HepG2 (cell line): ENCODE data around the gene TSEN54. TPM values are rescaled to one million over a fixed set of nuclear protein-coding genes. Genes with fewer than 3 reads are reported as not detected.

Experiments
- ATAC-seq: fragments of 200-7000 bp; cut with Tn5 transposase; 3 replicates; pipeline ENCODE4 v1.9.1; 2020; ENCODE audit warnings: mild to moderate bottlenecking, moderate library complexity
- BruUV-seq: library from RNA; stranded (reverse); fragments of 400-500 nt; replicated peaks from 2 replicates; lab custom pipeline; 2021; lab: Mats Ljungman, UMichigan
- CTCF ChIA-PET: fragments of 300-600 bp; formaldehyde crosslinking; extraction: SDS; loops from one replicate; lab custom pipeline; 2021; ENCODE audit warnings: low total read pairs, inconsistent platforms, low intra/inter-chr PET ratio; lab: Yijun Ruan, JAX
- POLR2A ChIA-PET: fragments of 350-600 bp; sonication (Branson Sonifier 250); formaldehyde crosslinking; loops from one replicate; lab custom pipeline; 2020; ENCODE audit warnings: antibody characterized with exemption, inconsistent platforms; lab: Yijun Ruan, JAX
- DNase-seq: peaks from one replicate; pipeline ENCODE4 v3.0.0-alpha.2; 2015; ENCODE audit warnings: low spot score
- FAIRE-seq: peaks from 3 replicates; lab custom pipeline; 2011; peaks lifted over from hg19 to GRCh38; lab: Jason Lieb, UNC
- H2AFZ ChIP-seq: one replicate; pipeline ENCODE4 v1.6.1; 2011; ENCODE audit warnings: low read length, inconsistent platforms
- H3K27ac ChIP-seq: fragments of 300-600 bp; 3 replicates; pipeline ENCODE4 v1.8.0; 2011; ENCODE audit warnings: mixed run types, mild to moderate bottlenecking, mixed read lengths, low read length, inconsistent platforms; ENCODE audit not compliant: insufficient read depth; ENCODE audit errors: extremely low read length
- H3K27me3 ChIP-seq, 2 experiments: fragments of 200-600 bp in 1 of 2; 2 replicates in 1 of 2; 3 replicates in 1 of 2; pipeline versions ENCODE4 v1.6.0 to v1.8.0; 2011; ENCODE audit warnings: low read length in 2 of 2, mild to moderate bottlenecking in 2 of 2, moderate library complexity in 2 of 2, inconsistent platforms in 1 of 2; ENCODE audit not compliant: insufficient read depth in 2 of 2, control insufficient read depth in 1 of 2
- H3K36me3 ChIP-seq, 2 experiments: fragments of 200-600 bp in 1 of 2; replicated peaks in 1 of 2; 2 replicates in 1 of 2; 3 replicates in 1 of 2; pipeline versions ENCODE4 v1.5.1 to v1.8.0; 2011; ENCODE audit warnings: low read length in 2 of 2, inconsistent platforms in 1 of 2; ENCODE audit not compliant: insufficient read depth in 2 of 2, control insufficient read depth in 1 of 2
- H3K4me1 ChIP-seq: 2 replicates; pipeline ENCODE4 v1.5.1; 2012; ENCODE audit warnings: low read length, inconsistent platforms; ENCODE audit not compliant: insufficient read depth
- H3K4me2 ChIP-seq: 2 replicates; pipeline ENCODE4 v1.6.0; 2011; ENCODE audit warnings: low read depth, low read length, inconsistent platforms
- H3K4me3 ChIP-seq, 3 experiments: fragments of 200-600 bp in 1 of 3; sonication (generic), shearing (Covaris generic) in 1 of 3; replicated peaks in 1 of 3; 2 replicates each; pipeline ENCODE4 v1.5.1; 2011 to 2016; ENCODE audit warnings: low read length in 3 of 3, inconsistent platforms in 2 of 3, low read depth in 2 of 3, mild to moderate bottlenecking in 2 of 3, control low read depth in 1 of 3, mixed read lengths in 1 of 3; ENCODE audit not compliant: insufficient read depth in 1 of 3
- H3K79me2 ChIP-seq: one replicate; pipeline ENCODE4 v1.6.1; 2011; ENCODE audit warnings: low read length, inconsistent platforms; ENCODE audit not compliant: insufficient read depth
- H3K9ac ChIP-seq: 2 replicates; pipeline ENCODE4 v1.6.0; 2011; ENCODE audit warnings: mild to moderate bottlenecking, low read depth, low read length, inconsistent platforms; ENCODE audit not compliant: insufficient read depth
- H3K9me3 ChIP-seq: 2 replicates; pipeline ENCODE4 v1.5.1; 2012; ENCODE audit warnings: mild to moderate bottlenecking, low read length
- H4K20me1 ChIP-seq: 2 replicates; pipeline ENCODE4 v1.6.0; 2011; ENCODE audit warnings: inconsistent platforms, mild to moderate bottlenecking, low read length, moderate library complexity; ENCODE audit not compliant: insufficient read depth
- ATF3 ChIP-seq: sonication (generic); formaldehyde crosslinking; IDR thresholded peaks from 2 replicates; pipeline ENCODE4 v1.4.0; 2020; ENCODE audit warnings: missing genetic modification reagents
- ATM ChIP-seq: fragments of 450-650 bp; IDR thresholded peaks from 2 replicates; pipeline ENCODE4 v1.7.1; 2017; ENCODE audit warnings: mild to moderate bottlenecking, borderline replicate concordance
- FOXC1 ChIP-seq: sonication (generic); formaldehyde crosslinking; IDR thresholded peaks from 2 replicates; pipeline ENCODE4 v1.8.0; 2022; ENCODE audit warnings: mild to moderate bottlenecking, missing genetic modification reagents, borderline replicate concordance
- HNF1B ChIP-seq: sonication (generic); formaldehyde crosslinking; IDR thresholded peaks from 2 replicates; pipeline ENCODE4 v1.5.1; 2020; ENCODE audit warnings: mild to moderate bottlenecking, moderate library complexity, missing genetic modification reagents
- NBN ChIP-seq: fragments of 450-650 bp; conservative IDR thresholded peaks from 2 replicates; pipeline ENCODE4 v1.6.1; 2017
- NRL ChIP-seq: sonication (generic); formaldehyde crosslinking; IDR thresholded peaks from 2 replicates; pipeline ENCODE4 v1.5.0; 2020; ENCODE audit warnings: missing genetic modification reagents, mild to moderate bottlenecking, moderate library complexity, borderline replicate concordance
- SP1 ChIP-seq, 2 experiments: fragments of 450-650 bp in 1 of 2; sonication (generic) in 1 of 2; formaldehyde crosslinking in 1 of 2; IDR thresholded peaks; 2 replicates each; pipeline versions ENCODE4 v1.4.0 to v1.6.1; 2016 to 2020; ENCODE audit warnings: missing genetic modification reagents in 1 of 2
- TERF1 ChIP-seq: sonication (generic); formaldehyde crosslinking; IDR thresholded peaks from 2 replicates; pipeline ENCODE4 v1.8.0; 2022; ENCODE audit warnings: mild to moderate bottlenecking, missing genetic modification reagents, moderate library complexity
- ZNF710 ChIP-seq: sonication (generic); formaldehyde crosslinking; IDR thresholded peaks from 2 replicates; pipeline ENCODE4 v1.5.0; 2020; ENCODE audit warnings: mild to moderate bottlenecking, missing genetic modification reagents, borderline replicate concordance
- ZSCAN22 ChIP-seq: sonication (generic); formaldehyde crosslinking; IDR thresholded peaks from 2 replicates; pipeline ENCODE4 v1.4.0; 2020; ENCODE audit warnings: mild to moderate bottlenecking, missing genetic modification reagents
- WGBS: methylation state at CpG from one replicate; pipeline ENCODE4 v1.1.6; 2017; ENCODE audit warnings: low lambda C conversion rate; 5-methylcytosine and 5-hydroxymethylcytosine counted together
- in situ Hi-C: cut with HindIII; loops from 2 replicates; pipeline ENCODE4 v1.10.0; 2017; ENCODE audit warnings: low pct_unique_long_range_greater_than_20kb; ENCODE audit not compliant: extremely low pct_ligation_motif_present
- intact Hi-C: fragments of 100-400 bp; cut with micrococcal nuclease; formaldehyde crosslinking; loops from one replicate; pipeline ENCODE4 v1.10.0; 2022; ENCODE audit not compliant: unreplicated experiment
- polyA plus RNA-seq, 8 experiments: library from polyadenylated mRNA; depleted of rRNA in 3 of 8; stranded (reverse) in 7 of 8; unstranded in 1 of 8; fragments of >200 nt; fragmentation: Illumina TruSeq in 4 of 8; extraction: Trizol in 4 of 8; gene quantifications; 2 replicates each; pipeline versions ENCODE4 v1.2.1 to v1.2.3, GENCODE V29; 2011 to 2016; ENCODE audit warnings: low read depth in 4 of 8, missing spikeins in 1 of 8, mixed read lengths in 1 of 8; ENCODE audit not compliant: insufficient read depth in 1 of 8
- total RNA-seq, 5 experiments: library from RNA; depleted of rRNA; stranded (reverse); fragments of >200 nt; fragmentation: Illumina TruSeq; extraction: Trizol; gene quantifications; 2 replicates each; pipeline ENCODE4 v1.2.3, GENCODE V29; 2016; ENCODE audit warnings: low read depth in 1 of 5
- TF ChIP-seq, protein P1 (sequence below): fragments of 450-650 bp; IDR thresholded peaks from 2 replicates; pipeline ENCODE4 v1.6.1; 2016

TSEN54 gene
- total and polyA plus RNA-seq, 2 of the 13 experiments (the other 11 are each of a cell fraction or from before 2014, with no cell fraction given): 62.9 to 63.3 TPM

DNA sequence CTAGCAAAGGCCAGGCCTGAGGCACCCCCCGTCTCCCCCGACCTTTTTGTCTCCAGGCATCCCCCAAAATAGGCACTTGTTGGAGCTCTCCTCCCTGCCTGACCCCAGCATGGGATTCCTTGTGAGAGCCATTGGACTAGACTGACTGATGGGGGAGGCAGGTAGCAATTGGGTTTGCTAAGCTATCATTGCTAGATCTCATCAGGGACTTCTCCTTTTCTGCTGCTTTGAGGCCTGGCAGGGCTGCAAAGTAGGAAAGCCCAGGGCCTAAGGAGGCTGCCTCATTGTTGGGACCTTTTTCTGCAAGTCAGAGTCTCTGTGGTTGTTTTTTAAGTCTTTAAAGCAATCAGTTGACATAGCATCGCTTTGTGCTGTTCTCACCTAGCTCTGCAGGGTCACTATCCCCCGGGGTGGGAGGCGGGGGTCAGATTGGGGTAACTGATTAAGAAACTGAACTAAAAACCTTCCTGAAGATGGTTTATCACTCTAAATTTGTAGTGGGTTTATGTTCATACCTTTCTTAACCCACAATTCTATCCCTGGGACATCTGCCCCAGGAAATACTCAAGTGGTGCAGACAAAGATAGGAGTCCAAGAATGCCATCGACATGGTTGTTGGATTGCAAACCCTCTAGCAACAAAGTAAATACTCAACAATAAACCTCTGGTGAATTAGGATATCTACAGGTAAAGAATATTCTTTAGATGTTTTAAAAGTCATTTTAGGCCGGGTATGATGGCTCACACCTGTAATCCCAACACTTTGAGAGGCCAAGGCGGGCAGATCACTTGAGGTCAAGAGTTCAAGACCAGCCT is 37.2 kb downstream of the TSEN54 start:
- peaks cover 94% of the 10 kb centered on the region for H3K4me1 ChIP-seq
- in situ Hi-C loops (no loop called here), intact Hi-C loops (loop anchor here (1.0 kb wide), 1 partner anchor 28 kb away; the partner anchor contains the start of gene LLGL2)
- peaks cover 3% of the 10 kb centered on the region for H3K79me2 ChIP-seq
- no peaks in the 10 kb centered on the region for H3K27me3 ChIP-seq
- peak overlapping the region; percentile 60 for H3K4me2 ChIP-seq
- 45% methylated on average over 8 of the region's 8 CpGs for WGBS
- CTCF ChIA-PET: no interaction called here
- FAIRE-seq (peak; percentile 8), ATAC-seq (no peak), DNase-seq (no peak)
- H3K27ac ChIP-seq: peak overlapping the region; percentile 57
- BruUV-seq: no TSS peak
- peak overlapping the region; percentile 27; the same call in 1 of the 2 replicates for H3K9ac ChIP-seq
- H4K20me1 ChIP-seq: no peaks in the 10 kb centered on the region
- H3K36me3 ChIP-seq: peaks cover 1 to 5% of the 10 kb centered on the region in 2 experiments; a peak in 2 of 5 replicates
- H3K4me3 ChIP-seq: peak overlapping the region in 1 of 3 experiments; percentile 49; a peak in 1 of 6 replicates
- POLR2A ChIA-PET: interaction anchor here (1.1 to 2.6 kb wide), 15 partner anchors 12 to 226 kb away, joined by 3 to 20 read pairs (median 5); partner anchors contain the start of genes LLGL2 and TSEN54
- H2AFZ ChIP-seq: no peak overlapping the region
- no peaks in the 10 kb centered on the region for H3K9me3 ChIP-seq
- 0 out of 2 replicates have a peak, but pooled peaks have one; percentile 16 for TF ChIP-seq ATF3 (CRISPR knock-in tag)
- TF ChIP-seq ZSCAN22: peak; percentile 100
- TF ChIP-seq ZNF710: peak; percentile 11; the same call in 1 of the 2 replicates
- no peak for TF ChIP-seq NRL (CRISPR knock-in tag)
- TF ChIP-seq SP1 (IDR thresholded peaks at IDR 0.05): no peak
- no peak for TF ChIP-seq SP1 (CRISPR knock-in tag; IDR thresholded peaks at IDR 0.05)
- no peak for TF ChIP-seq ATM
- 0 out of 2 replicates have a peak, but pooled peaks have one; percentile 9 for TF ChIP-seq HNF1B (CRISPR knock-in tag)
- no peak for TF ChIP-seq NBN
- TF ChIP-seq, protein P1, sequence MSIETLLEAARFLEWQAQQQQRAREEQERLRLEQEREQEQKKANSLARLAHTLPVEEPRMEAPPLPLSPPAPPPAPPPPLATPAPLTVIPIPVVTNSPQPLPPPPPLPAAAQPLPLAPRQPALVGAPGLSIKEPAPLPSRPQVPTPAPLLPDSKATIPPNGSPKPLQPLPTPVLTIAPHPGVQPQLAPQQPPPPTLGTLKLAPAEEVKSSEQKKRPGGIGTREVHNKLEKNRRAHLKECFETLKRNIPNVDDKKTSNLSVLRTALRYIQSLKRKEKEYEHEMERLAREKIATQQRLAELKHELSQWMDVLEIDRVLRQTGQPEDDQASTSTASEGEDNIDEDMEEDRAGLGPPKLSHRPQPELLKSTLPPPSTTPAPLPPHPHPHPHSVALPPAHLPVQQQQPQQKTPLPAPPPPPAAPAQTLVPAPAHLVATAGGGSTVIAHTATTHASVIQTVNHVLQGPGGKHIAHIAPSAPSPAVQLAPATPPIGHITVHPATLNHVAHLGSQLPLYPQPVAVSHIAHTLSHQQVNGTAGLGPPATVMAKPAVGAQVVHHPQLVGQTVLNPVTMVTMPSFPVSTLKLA: no peak
- no peak for TF ChIP-seq FOXC1 (CRISPR knock-in tag)
- TF ChIP-seq TERF1 (CRISPR knock-in tag): no peak
